SU-DHL-6 (cell line): ENCODE data around the gene MRTFB.

Source experiments
- H2AFZ ChIP-seq: fragments of 200-600 bp; sonication (generic); 2 replicates; pipeline ENCODE4 v1.6.1; 2014; ENCODE audit warnings: low read depth, mild to moderate bottlenecking, moderate library complexity, mixed read lengths, antibody characterized with exemption, low read length; ENCODE audit not compliant: severe bottlenecking
- H3F3A ChIP-seq: fragments of 200-600 bp; shearing (Covaris generic); 2 replicates; pipeline ENCODE4 v1.6.0; 2016; ENCODE audit warnings: antibody characterized with exemption, mild to moderate bottlenecking; ENCODE audit not compliant: insufficient read depth
- H3K27ac ChIP-seq: fragments of 200-600 bp; sonication (generic); 2 replicates; pipeline ENCODE4 v1.5.1; 2016; ENCODE audit warnings: low read depth, mild to moderate bottlenecking, low read length, moderate library complexity, mixed read lengths
- H3K27me3 ChIP-seq: fragments of 200-600 bp; sonication (generic), shearing (Covaris generic); 2 replicates; pipeline ENCODE4 v1.6.0; 2014; ENCODE audit warnings: mild to moderate bottlenecking, low read length
- H3K36me3 ChIP-seq: fragments of 200-600 bp; sonication (generic); 2 replicates; pipeline ENCODE4 v1.6.1; 2014; ENCODE audit warnings: mild to moderate bottlenecking, low read length, mixed read lengths
- H3K4me2 ChIP-seq: fragments of 300-600, 200-600 bp; shearing (Covaris generic), sonication (generic); 2 replicates; pipeline ENCODE4 v1.6.0; 2014; ENCODE audit warnings: low read length, low read depth, mild to moderate bottlenecking; ENCODE audit not compliant: poor library complexity, severe bottlenecking
- H3K4me3 ChIP-seq: fragments of 200-600 bp; sonication (generic); 2 replicates; pipeline ENCODE4 v1.5.1; 2014; ENCODE audit warnings: antibody characterized with exemption, low read length, mild to moderate bottlenecking, mixed read lengths; ENCODE audit not compliant: insufficient read depth, poor library complexity, severe bottlenecking
- H3K79me2 ChIP-seq: fragments of 200-600 bp; sonication (generic); 2 replicates; pipeline ENCODE4 v1.6.1; 2014; ENCODE audit warnings: mild to moderate bottlenecking, low read length, moderate library complexity; ENCODE audit not compliant: insufficient read depth
- H3K9ac ChIP-seq: fragments of 200-600 bp; sonication (generic); 2 replicates; pipeline ENCODE4 v1.7.0; 2014; ENCODE audit warnings: mild to moderate bottlenecking, low read length
- H3K9me2 ChIP-seq: fragments of 200-600 bp; sonication (generic); replicated peaks from 2 replicates; pipeline ENCODE4 v1.6.1; 2014; ENCODE audit warnings: low read length; ENCODE audit not compliant: insufficient read depth
- H3K9me3 ChIP-seq: fragments of 200-600 bp; sonication (generic); 2 replicates; pipeline ENCODE4 v1.6.1; 2014; ENCODE audit warnings: low read length, mixed read lengths; ENCODE audit not compliant: insufficient read depth
- H4K20me1 ChIP-seq: fragments of 200-600 bp; sonication (generic); 2 replicates; pipeline ENCODE4 v1.6.1; 2014; ENCODE audit warnings: low read depth, mild to moderate bottlenecking, antibody characterized with exemption, low read length, moderate library complexity, mixed read lengths
- CTCF ChIP-seq: fragments of 200-600 bp; sonication (generic); IDR thresholded peaks from one replicate; pipeline ENCODE4 v1.5.1; 2017; ENCODE audit warnings: antibody characterized with exemption, mild to moderate bottlenecking, low read length, moderate library complexity; ENCODE audit not compliant: insufficient read depth, poor library complexity, severe bottlenecking
- EZH2phosphoT487 ChIP-seq: fragments of 200-600 bp; sonication (generic), shearing (Covaris generic); conservative IDR thresholded peaks from 2 replicates; pipeline ENCODE4 v1.6.1; 2018; ENCODE audit warnings: mild to moderate bottlenecking, antibody characterized with exemption, low read length, moderate library complexity, mixed read lengths

MRTFB gene

GRCh38 chr16:14310519-14310991 lies 239.4 kb downstream of the MRTFB start:
- H3K9me2 ChIP-seq = no peaks in the 10 kb centered on the region
- H3K9me3 ChIP-seq = no peaks in the 10 kb centered on the region
- H3K27ac ChIP-seq = peak overlapping the region; percentile 95
- no peaks in the 10 kb centered on the region for H3K36me3 ChIP-seq
- peak overlapping the region; percentile 8 for H3K4me3 ChIP-seq
- peaks cover 100% of the 10 kb centered on the region for H3K79me2 ChIP-seq
- H3K4me2 ChIP-seq = peak overlapping the region; percentile 91
- no peaks in the 10 kb centered on the region; the same call in 1 of the 2 replicates for H4K20me1 ChIP-seq
- no peaks in the 10 kb centered on the region for H3K27me3 ChIP-seq
- TF ChIP-seq EZH2phosphoT487 (no peak), CTCF (no peak)
- peaks cover 73% of the 10 kb centered on the region for H3F3A ChIP-seq
- H3K9ac ChIP-seq = peak overlapping the region; percentile 97
- H2AFZ ChIP-seq = no peak overlapping the region

- Histone ChIP-seq H3K27ac (no peak overlapping the region), H3K9ac (no peak overlapping the region), H4K20me1 (peaks cover 6% of the 10 kb centered on the region; the same call in 1 of the 2 replicates), H3K4me2 (no peak overlapping the region), H3K9me2 (no peaks in the 10 kb centered on the region), H3K36me3 (no peaks in the 10 kb centered on the region), H3F3A (peaks cover 40% of the 10 kb centered on the region), H2AFZ (no peak overlapping the region), H3K4me3 (no peak overlapping the region), H3K79me2 (peaks cover 100% of the 10 kb centered on the region), H3K27me3 (no peaks in the 10 kb centered on the region), H3K9me3 (no peaks in the 10 kb centered on the region)
- TF ChIP-seq CTCF (no peak), EZH2phosphoT487 (no peak)
Measured at GRCh38 chr16:14314116-14314515, 243.0 kb downstream of the MRTFB start.

GRCh38 chr16:14315683-14316320 lies 244.7 kb downstream of the MRTFB start:
- no peak overlapping the region for H3K9ac ChIP-seq
- no peaks in the 10 kb centered on the region for H3K36me3 ChIP-seq
- H3K9me3 ChIP-seq = no peaks in the 10 kb centered on the region
- peaks cover 23% of the 10 kb centered on the region for H3F3A ChIP-seq
- no peak overlapping the region for H3K4me3 ChIP-seq
- no peak overlapping the region for H3K27ac ChIP-seq
- H3K4me2 ChIP-seq = no peak overlapping the region
- no peak overlapping the region for H2AFZ ChIP-seq
- no peaks in the 10 kb centered on the region for H3K27me3 ChIP-seq
- H3K9me2 ChIP-seq = no peaks in the 10 kb centered on the region
- peaks cover 10% of the 10 kb centered on the region; the same call in 1 of the 2 replicates for H4K20me1 ChIP-seq
- peaks cover 100% of the 10 kb centered on the region for H3K79me2 ChIP-seq
- TF ChIP-seq CTCF (no peak), EZH2phosphoT487 (no peak)
